C4-2B (cell line): Measurements from ENCODE around the gene ABHD3.
"Not testable (repeated sequence)": the region's sequence is repeated elsewhere in the genome, so short reads cannot be mapped to it uniquely, and the experiment has no call there.

Source experiments
- CTCF ChIP-seq: fragments of 450-650 bp; conservative IDR thresholded peaks from 2 replicates; pipeline ENCODE4 v1.5.1; 2017; ENCODE audit warnings: mild to moderate bottlenecking
- ZFX ChIP-seq: fragments of 450-650 bp; IDR thresholded peaks from 2 replicates; pipeline ENCODE4 v1.6.1; 2017

- TF ChIP-seq CTCF, ZFX: not testable (repeated sequence)
These were observed 64.2 kb downstream of the ABHD3 start for GRCh38 chr18:21640375-21640774.
